Inflammatory macrophage treated with lipopolysaccharide for 4 hours (primary cell): ENCODE results near the gene ZNF35.
"Not testable (repeated sequence)": the region's sequence is repeated elsewhere in the genome, so short reads cannot be mapped to it uniquely, and the experiment has no call there.

ENCODE experiments used
- DNase-seq: peaks from one replicate; pipeline ENCODE4 v3.0.0-alpha.2; 2020

Gene ZNF35

GRCh38 chr3:44648564-44649229, at the start of gene ZNF35:
TSS of gene ZNF35 (plus strand) at chr3:44648732. CDS start at chr3:44651068, 2,336 bp downstream.
- peak; percentile 80 for DNase-seq

- no peak for DNase-seq
These were observed 46.8 kb upstream of the ZNF35 start for GRCh38 chr3:44601749-44602148.

- no peak for DNase-seq
These were observed 35.9 kb upstream of the ZNF35 start for GRCh38 chr3:44612678-44613077.

- DNase-seq, result peak; percentile 86
These were observed 23.6 kb upstream of the ZNF35 start, which contains the start of gene ZNF197 for GRCh38 chr3:44624749-44625480. TSS of gene ZNF197 (plus strand) at chr3:44625036. CDS start at chr3:44629155, 4,119 bp downstream.

- no peak for DNase-seq
These were observed 19.8 kb upstream of the ZNF35 start for GRCh38 chr3:44628716-44629115.

GRCh38 chr3:44632193-44632592, 16.3 kb upstream of the ZNF35 start:
- DNase-seq, result no peak

- no peak for DNase-seq
These were observed 6.2 kb upstream of the ZNF35 start for GRCh38 chr3:44642337-44642736.

GRCh38 chr3:44643024-44643423, 5.5 kb upstream of the ZNF35 start:
- DNase-seq, result no peak

GRCh38 chr3:44647771-44648170, 761 bp upstream of the ZNF35 start:
- DNase-seq, result no peak

GRCh38 chr3:44649709-44650108, 1.2 kb downstream of the ZNF35 start:
- DNase-seq, result no peak

GRCh38 chr3:44654039-44654438, 5.5 kb downstream of the ZNF35 start:
- no peak for DNase-seq

GRCh38 chr3:44659015-44659414, 10.5 kb downstream of the ZNF35 start:
- DNase-seq, result no peak

GRCh38 chr3:44659434-44659833, 10.9 kb downstream of the ZNF35 start:
- no peak for DNase-seq

GRCh38 chr3:44661189-44661588, 12.7 kb downstream of the ZNF35 start:
- DNase-seq, result no peak

GRCh38 chr3:44665173-44665572, 16.6 kb downstream of the ZNF35 start:
- no peak for DNase-seq

GRCh38 chr3:44666346-44666745, 17.8 kb downstream of the ZNF35 start:
- DNase-seq, result no peak

- no peak for DNase-seq
These were observed 21.2 kb downstream of the ZNF35 start for GRCh38 chr3:44669760-44670159.

GRCh38 chr3:44673466-44673865, 24.9 kb downstream of the ZNF35 start:
- DNase-seq, result not testable (repeated sequence)

GRCh38 chr3:44674211-44674610, 25.7 kb downstream of the ZNF35 start:
- no peak for DNase-seq

GRCh38 chr3:44678480-44679116, 30.1 kb downstream of the ZNF35 start:
- no peak for DNase-seq

GRCh38 chr3:44680921-44681455, 32.5 kb downstream of the ZNF35 start:
- DNase-seq, result no peak

GRCh38 chr3:44682182-44682896, 33.8 kb downstream of the ZNF35 start:
- no peak for DNase-seq
